Stomach (tissue), 4 donors: ENCODE results near the gene MCF2L.

Experiments
- CTCF ChIP-seq, 7 experiments: fragments of 450-650 bp in 4 of 7; fragments of 200-600 bp in 3 of 7; sonication (generic) in 3 of 7; IDR thresholded peaks; one replicate each; pipeline ENCODE4 v1.5.1; 2016 to 2019; ENCODE audit warnings: antibody characterized with exemption in 7 of 7, control low read depth in 2 of 7, mild to moderate bottlenecking in 1 of 7
- EP300 ChIP-seq: sonication (generic); formaldehyde crosslinking; IDR thresholded peaks from one replicate; pipeline ENCODE4 v1.6.1; 2017; ENCODE audit warnings: antibody characterized with exemption
- POLR2A ChIP-seq, 4 donors: fragments of 450-650 bp; IDR thresholded peaks; one replicate each; pipeline ENCODE4 v1.6.1; 2016; ENCODE audit warnings: antibody characterized with exemption in 4 of 4, control low read depth in 2 of 4, mild to moderate bottlenecking in 1 of 4, moderate library complexity in 1 of 4
- POLR2AphosphoS5 ChIP-seq, 3 donors: sonication (generic); formaldehyde crosslinking; IDR thresholded peaks; one replicate each; pipeline ENCODE4 v1.6.1; 2016; ENCODE audit warnings: antibody characterized with exemption in 3 of 3

GRCh38 chr13:112985803-112986408, 16.9 kb downstream of the MCF2L start:
- no peak for TF ChIP-seq EP300
- no peak for TF ChIP-seq CTCF (IDR thresholded peaks at IDR 0.05)
- TF ChIP-seq POLR2AphosphoS5 (IDR thresholded peaks at IDR 0.05): no peak
- TF ChIP-seq POLR2A (IDR thresholded peaks at IDR 0.05): no peak
